Endodermal cell (in vitro differentiated cells): ENCODE results near the gene RAB37. TPM values are rescaled to one million over a fixed set of nuclear protein-coding genes. Genes with fewer than 3 reads are reported as not detected.

ENCODE experiments used
- DNase-seq: peaks from one replicate; pipeline ENCODE4 v3.0.0-alpha.2; 2017
- H3K27ac ChIP-seq: 2 replicates; pipeline ENCODE4 v1.5.1; 2013; ENCODE audit warnings: mild to moderate bottlenecking, low read depth, low read length, moderate library complexity
- H3K27me3 ChIP-seq: 2 replicates; pipeline ENCODE4 v1.6.1; 2013; ENCODE audit warnings: mild to moderate bottlenecking, low read length, moderate library complexity; ENCODE audit not compliant: insufficient read depth, control insufficient read depth, poor library complexity, severe bottlenecking
- H3K36me3 ChIP-seq: 2 replicates; pipeline ENCODE4 v1.7.0; 2013; ENCODE audit warnings: mild to moderate bottlenecking, low read length, moderate library complexity; ENCODE audit not compliant: control insufficient read depth, insufficient read depth
- H3K4me1 ChIP-seq: one replicate; pipeline ENCODE4 v1.7.0; 2013; ENCODE audit warnings: low read length; ENCODE audit not compliant: control insufficient read depth, insufficient read depth
- H3K4me3 ChIP-seq: 2 replicates; pipeline ENCODE4 v1.5.1; 2013; ENCODE audit warnings: mild to moderate bottlenecking, low read length, moderate library complexity
- H3K9ac ChIP-seq: 2 replicates; pipeline ENCODE4 v1.6.1; 2013; ENCODE audit warnings: mild to moderate bottlenecking, low read length, moderate library complexity; ENCODE audit not compliant: poor library complexity, severe bottlenecking; ENCODE audit errors: extremely low read depth
- H3K9me3 ChIP-seq: 2 replicates; pipeline ENCODE4 v1.6.1; 2013; ENCODE audit warnings: mild to moderate bottlenecking, low read length, moderate library complexity; ENCODE audit not compliant: control insufficient read depth
- H3K27ac Mint-ChIP-seq: 2 replicates; pipeline ENCODE4 v1.8.0; 2020; ENCODE audit warnings: mixed read lengths
- H3K27me3 Mint-ChIP-seq: 2 replicates; pipeline ENCODE4 v1.8.0; 2021; ENCODE audit warnings: mild to moderate bottlenecking, mixed read lengths; ENCODE audit not compliant: insufficient read depth
- H3K36me3 Mint-ChIP-seq: 2 replicates; pipeline ENCODE4 v1.8.0; 2020; ENCODE audit warnings: low read depth, mixed read lengths
- H3K4me1 Mint-ChIP-seq: 2 replicates; pipeline ENCODE4 v1.8.0; 2020; ENCODE audit warnings: mixed read lengths
- H3K4me3 Mint-ChIP-seq: 2 replicates; pipeline ENCODE4 v1.8.0; 2020; ENCODE audit warnings: mild to moderate bottlenecking, moderate library complexity, mixed read lengths
- H3K9me3 Mint-ChIP-seq: 2 replicates; pipeline ENCODE4 v1.8.0; 2020; ENCODE audit warnings: mild to moderate bottlenecking, mixed read lengths
- CTCF ChIP-seq: fragments of 200-600 bp; sonication (generic); conservative IDR thresholded peaks from 2 replicates; pipeline ENCODE4 v1.5.0; 2021; ENCODE audit warnings: antibody characterized with exemption, mild to moderate bottlenecking
- WGBS, 2 experiments: methylation state at CpG; one replicate each; pipeline versions ENCODE4 v1.1.5 to v1.1.7; 2013; ENCODE audit warnings: missing lambda C conversion rate in 2 of 2, mixed read lengths in 1 of 2; ENCODE audit not compliant: insufficient coverage in 1 of 2, insufficient read length in 1 of 2; 5-methylcytosine and 5-hydroxymethylcytosine counted together
- total RNA-seq, 2 donors: library from RNA; stranded (reverse); fragmentation: NEBNext Ultra II Directional in 1 of 2; extraction: Animal tissue kit (Norgen Biotek cat#: 25700) in 1 of 2; gene quantifications; 2 replicates in 1 of 2; 3 replicates in 1 of 2; pipeline ENCODE4 v1.2.1, GENCODE V29; 2021

The RAB37 gene
- total RNA-seq, 2 donors from 2014 or later = 6.8 to 8.4 TPM

GRCh38 chr17:74752415-74752814, 15.4 kb downstream of the RAB37 start:
- no peak overlapping the region for H3K27ac ChIP-seq
- H3K9me3 Mint-ChIP-seq = no peaks in the 10 kb centered on the region

GRCh38 chr17:74752822-74753401, 15.9 kb downstream of the RAB37 start:
- Mint-ChIP-seq H3K27me3 (no peaks in the 10 kb centered on the region), H3K4me3 (no peak overlapping the region), H3K36me3 (peaks cover 23% of the 10 kb centered on the region)

More at GRCh38 chr17:74752415-74752814, 15.4 kb downstream of the RAB37 start:
- DNase-seq = no peak
- no peak overlapping the region for H3K9ac ChIP-seq
- TF ChIP-seq CTCF = no peak
- Mint-ChIP-seq H3K27me3 (no peaks in the 10 kb centered on the region), H3K4me1 (peaks cover 30% of the 10 kb centered on the region), H3K4me3 (no peak overlapping the region), H3K27ac (no peak overlapping the region), H3K36me3 (peaks cover 23% of the 10 kb centered on the region)
- H3K4me3 ChIP-seq = peak overlapping the region; percentile 44
- peaks cover 19% of the 10 kb centered on the region for H3K4me1 ChIP-seq
- H3K9me3 ChIP-seq = peaks cover 4% of the 10 kb centered on the region
- H3K36me3 ChIP-seq = peaks cover 38% of the 10 kb centered on the region
- 86 to 96% methylated on average over 4 to 9 of the region's 9 CpGs for WGBS, 2 experiments
- no peaks in the 10 kb centered on the region for H3K27me3 ChIP-seq

GRCh38 chr17:74754832-74755231, 17.8 kb downstream of the RAB37 start:
- TF ChIP-seq CTCF = no peak
- Mint-ChIP-seq H3K27me3 (no peaks in the 10 kb centered on the region), H3K27ac (no peak overlapping the region), H3K4me3 (no peak overlapping the region), H3K36me3 (peaks cover 23% of the 10 kb centered on the region), H3K9me3 (no peaks in the 10 kb centered on the region), H3K4me1 (peaks cover 36% of the 10 kb centered on the region)
- Histone ChIP-seq H3K9ac (no peak overlapping the region), H3K9me3 (peaks cover 4% of the 10 kb centered on the region), H3K27ac (no peak overlapping the region), H3K27me3 (no peaks in the 10 kb centered on the region), H3K4me1 (peaks cover 34% of the 10 kb centered on the region), H3K4me3 (no peak overlapping the region), H3K36me3 (peaks cover 41% of the 10 kb centered on the region)
- DNase-seq = no peak
- 93 to 100% methylated on average over 3 of the region's 3 CpGs for WGBS, 2 experiments

More at GRCh38 chr17:74752822-74753401, 15.9 kb downstream of the RAB37 start:
- H3K4me1 Mint-ChIP-seq = peaks cover 26% of the 10 kb centered on the region
- no peak overlapping the region for H3K27ac Mint-ChIP-seq
- Histone ChIP-seq H3K4me3 (peak overlapping the region; percentile 44), H3K9me3 (peaks cover 4% of the 10 kb centered on the region), H3K36me3 (peaks cover 41% of the 10 kb centered on the region), H3K9ac (no peak overlapping the region), H3K27me3 (no peaks in the 10 kb centered on the region), H3K4me1 (peaks cover 16% of the 10 kb centered on the region), H3K27ac (no peak overlapping the region)
- H3K9me3 Mint-ChIP-seq = no peaks in the 10 kb centered on the region
- no peak for DNase-seq
- 94 to 100% methylated on average over 5 to 7 of the region's 7 CpGs for WGBS, 2 experiments
- no peak for TF ChIP-seq CTCF
